HPDE6-E6E7 (cell line): ENCODE measurements around the gene SUPT4H1.
"Not testable (repeated sequence)": the region's sequence is repeated elsewhere in the genome, so short reads cannot be mapped to it uniquely, and the experiment has no call there.

Source experiments
- DNase-seq: peaks from one replicate; pipeline ENCODE4 v3.0.0; 2011; ENCODE audit warnings: missing footprints; ENCODE audit errors: extremely low spot score

SUPT4H1 gene

DNA sequence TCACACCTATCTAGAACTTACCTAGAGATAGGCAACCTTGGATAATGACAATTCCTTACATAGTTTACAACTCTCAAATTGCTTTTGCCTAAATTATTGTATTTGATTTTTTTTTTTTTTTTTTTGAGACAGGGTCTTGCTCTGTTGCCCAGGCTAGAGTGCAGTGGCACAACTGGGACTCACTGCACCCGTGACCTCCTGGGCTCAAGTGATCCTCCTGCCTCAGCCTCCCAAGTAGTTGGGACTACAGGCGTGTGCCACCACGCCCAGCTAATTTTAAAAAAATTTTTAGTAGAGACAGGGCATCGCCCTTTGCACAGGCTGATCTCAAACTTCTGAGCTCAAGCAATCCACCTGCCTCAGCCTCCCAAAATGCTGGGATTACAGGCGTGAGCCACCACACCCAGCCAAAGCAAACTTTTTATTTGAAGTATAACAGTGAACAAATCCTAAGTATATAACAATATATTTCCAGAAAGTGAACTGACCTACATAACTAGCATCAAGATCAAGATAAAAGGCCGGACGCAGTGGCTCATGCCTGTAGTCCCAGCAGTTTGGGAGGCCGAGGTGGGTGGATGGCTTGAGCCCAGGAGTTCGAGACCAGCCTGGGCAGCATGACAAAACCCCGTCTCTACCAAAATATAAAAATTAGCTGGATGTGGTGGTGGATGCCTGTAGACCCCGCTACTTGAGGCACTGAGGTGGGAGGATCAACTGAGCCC is 10.7 kb downstream of the SUPT4H1 start:
- DNase-seq, result not testable (repeated sequence)

DNA sequence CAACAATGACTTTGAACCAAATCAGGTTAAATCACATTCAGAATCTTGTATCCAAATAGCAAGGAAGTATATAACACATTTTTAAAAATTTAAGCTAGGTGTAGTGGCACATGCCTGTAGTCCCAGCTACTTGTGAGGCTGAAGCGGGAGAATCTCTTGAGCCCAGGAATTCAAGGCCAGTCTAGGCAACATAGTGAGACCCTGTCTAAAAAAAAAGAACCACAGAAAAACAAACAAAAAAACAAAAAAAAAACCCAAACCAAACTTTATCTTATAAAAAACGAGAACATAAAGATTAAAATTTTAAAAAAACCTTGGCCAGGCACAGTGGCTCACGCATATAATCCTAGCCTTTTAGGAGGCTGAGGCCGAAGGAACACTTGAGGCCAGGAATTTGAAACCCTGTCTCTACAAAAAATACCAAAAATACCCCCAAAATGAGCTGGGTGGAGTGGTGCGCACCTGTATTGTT is 11.6 kb downstream of the SUPT4H1 start:
- no peak for DNase-seq

DNA sequence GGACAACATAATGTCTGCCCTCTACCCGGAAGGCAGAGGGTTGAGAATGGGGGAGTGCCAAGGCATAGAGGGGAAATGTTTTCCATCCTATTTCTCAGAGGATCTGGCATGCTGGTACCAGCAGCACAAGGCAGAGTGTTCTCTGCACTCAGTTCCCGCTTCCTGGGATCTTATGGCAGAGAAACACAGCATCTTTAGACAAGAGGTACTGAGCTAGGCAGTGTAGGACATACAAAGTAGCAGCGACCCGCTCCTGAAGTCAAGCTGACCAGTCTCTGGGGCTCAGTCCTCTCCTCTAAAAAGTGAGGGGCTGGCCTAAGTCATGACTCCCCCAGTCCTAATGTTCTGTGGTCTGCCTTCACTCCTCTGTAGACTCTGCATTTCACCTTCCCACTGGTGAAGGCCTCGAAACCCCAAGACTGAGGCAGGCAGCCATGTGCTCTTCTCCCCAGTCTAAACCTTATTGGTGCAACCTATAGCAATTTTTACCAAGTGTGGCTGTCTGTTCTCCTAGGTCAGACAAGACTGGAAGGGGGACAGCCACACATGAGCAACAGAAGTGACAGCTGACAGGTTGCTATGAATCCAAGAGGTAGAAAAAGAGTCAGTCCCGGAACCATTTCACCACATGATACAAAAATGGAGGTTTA is 12.1 kb downstream of the SUPT4H1 start:
- DNase-seq, result no peak

GRCh38 chr17:58338841-58339754 is 12.9 kb downstream of the SUPT4H1 start:
- DNase-seq, result no peak

GRCh38 chr17:58338454-58338840 is 13.6 kb downstream of the SUPT4H1 start:
- no peak for DNase-seq

DNA sequence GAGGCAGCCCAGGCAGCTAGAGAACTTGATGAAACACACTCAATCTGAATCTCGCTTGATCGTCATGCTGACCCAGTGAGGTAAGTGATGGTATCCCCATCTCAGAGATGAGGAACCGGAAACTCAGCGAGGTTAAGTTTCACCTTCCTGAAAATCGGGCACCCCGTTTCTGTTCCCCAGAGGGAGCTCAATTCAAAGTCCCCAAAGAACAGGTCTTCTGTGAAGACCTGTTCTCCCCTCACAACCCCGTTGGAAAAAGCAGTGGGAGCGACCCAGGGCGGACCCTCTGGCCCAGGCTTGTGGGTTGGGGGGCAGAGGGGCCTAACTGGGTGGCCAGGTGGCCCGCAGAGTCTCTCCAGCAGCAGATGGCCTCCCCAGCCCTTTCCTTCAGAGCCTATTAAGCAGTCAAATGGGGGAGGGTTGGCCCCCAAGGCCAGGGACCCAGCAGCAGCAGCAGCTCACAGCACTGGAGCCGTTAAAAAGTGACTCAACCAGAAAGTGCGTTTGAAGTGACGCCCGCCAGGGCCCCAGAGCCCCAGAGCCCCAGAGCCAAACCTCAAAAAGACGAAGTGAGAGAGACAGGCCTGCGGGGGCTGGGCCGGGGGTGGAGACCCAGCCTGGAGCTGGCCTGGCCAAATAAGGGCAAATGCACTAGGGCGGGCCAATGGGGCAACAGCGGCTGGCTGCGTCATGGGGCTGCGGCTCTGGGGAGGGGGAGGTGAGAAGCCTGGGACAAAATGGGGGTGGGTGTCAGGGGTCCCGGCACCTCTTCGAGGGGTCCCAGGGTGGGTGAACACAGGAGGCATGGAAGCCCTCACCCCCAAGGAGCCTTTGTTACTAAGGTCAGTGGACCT is 14.2 kb downstream of the SUPT4H1 start:
- DNase-seq, result no peak

DNA sequence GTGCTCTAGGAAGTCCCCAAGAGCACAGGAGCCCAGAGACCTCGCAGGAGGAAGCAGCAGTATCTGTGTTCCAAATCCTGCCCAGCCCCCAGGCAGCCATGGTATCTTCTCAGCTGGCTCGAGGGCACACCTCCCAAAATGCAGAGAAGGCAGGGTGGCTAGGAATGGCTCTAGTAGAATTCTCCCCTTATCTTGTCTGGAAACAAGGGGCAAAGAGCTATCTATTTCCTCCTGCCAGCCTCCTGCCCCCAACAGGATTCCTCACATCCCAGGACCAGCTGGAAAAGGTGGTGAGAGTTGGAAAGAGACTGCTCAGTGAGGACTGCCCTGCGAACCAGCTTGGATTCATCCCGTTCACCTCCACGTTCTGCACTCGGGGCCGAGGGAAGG is 14.8 kb downstream of the SUPT4H1 start:
- no peak for DNase-seq

DNA sequence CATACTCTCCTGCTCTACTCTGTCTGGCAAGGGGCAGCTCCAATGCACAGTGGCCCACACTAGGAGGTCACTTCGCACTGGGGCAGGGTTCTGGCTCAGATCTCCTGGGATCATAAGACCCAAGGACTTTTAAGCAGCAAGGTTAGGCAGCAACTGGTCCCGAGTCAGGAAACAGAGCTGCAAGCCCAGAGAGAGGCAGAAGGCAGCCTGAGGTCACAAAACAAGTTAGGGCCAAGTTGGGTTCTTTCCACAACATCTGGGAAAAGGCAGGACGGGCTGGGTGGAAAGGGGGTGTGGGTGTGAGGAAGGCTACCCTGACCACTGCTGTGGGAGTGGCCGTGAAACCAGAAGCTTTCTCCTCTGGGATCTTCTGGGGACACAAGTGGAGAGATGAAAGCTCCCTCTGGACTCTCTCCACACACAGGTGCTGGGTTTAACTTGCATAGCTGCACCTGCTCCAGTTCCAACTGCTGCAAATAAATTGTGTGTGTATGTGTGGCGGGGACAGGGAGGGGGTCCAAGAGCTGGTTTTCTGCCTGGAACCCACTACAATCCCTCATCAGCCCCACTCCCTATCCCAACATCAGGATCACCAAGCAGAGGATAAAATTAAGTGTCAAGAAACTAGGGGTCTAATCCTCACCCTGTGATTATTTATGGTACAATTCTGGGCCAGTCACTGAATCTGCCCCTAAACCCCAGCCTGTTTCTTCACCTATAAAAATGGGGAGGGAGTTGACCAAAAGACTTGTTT is 15.4 kb downstream of the SUPT4H1 start:
- no peak for DNase-seq

DNA sequence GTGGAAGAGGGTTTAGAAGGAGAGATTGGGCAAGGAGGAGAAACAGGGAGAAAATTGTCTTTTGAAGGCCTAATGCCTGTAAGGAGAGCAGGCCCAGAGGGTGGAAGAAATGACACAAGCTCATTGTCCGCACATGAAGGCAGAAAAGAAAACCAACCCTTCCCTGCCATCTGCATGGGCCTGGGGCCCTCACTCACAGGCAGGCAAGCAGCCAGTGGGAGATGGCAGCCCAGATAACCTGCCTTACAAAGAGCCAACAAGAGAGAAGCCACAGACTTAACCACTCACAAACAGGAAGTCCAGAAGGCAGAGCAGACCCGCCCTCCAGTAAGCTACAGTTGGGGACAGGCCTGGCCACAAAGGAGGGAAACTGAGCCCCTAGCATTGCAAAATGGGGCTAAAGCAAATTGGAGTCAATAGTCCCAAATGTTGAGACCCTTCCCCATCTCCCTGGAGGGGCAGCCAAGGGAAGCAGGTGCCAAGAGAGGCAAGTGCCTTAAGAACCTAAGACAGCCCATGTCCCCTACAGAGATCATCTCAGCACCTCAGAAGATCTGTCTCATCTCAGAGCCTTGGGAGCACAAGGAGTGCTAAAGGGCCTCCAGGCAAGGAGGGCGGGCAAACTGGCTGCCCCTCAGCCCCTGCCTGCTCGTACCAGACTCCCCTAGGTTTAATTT is 16.1 kb downstream of the SUPT4H1 start:
- no peak for DNase-seq

DNA sequence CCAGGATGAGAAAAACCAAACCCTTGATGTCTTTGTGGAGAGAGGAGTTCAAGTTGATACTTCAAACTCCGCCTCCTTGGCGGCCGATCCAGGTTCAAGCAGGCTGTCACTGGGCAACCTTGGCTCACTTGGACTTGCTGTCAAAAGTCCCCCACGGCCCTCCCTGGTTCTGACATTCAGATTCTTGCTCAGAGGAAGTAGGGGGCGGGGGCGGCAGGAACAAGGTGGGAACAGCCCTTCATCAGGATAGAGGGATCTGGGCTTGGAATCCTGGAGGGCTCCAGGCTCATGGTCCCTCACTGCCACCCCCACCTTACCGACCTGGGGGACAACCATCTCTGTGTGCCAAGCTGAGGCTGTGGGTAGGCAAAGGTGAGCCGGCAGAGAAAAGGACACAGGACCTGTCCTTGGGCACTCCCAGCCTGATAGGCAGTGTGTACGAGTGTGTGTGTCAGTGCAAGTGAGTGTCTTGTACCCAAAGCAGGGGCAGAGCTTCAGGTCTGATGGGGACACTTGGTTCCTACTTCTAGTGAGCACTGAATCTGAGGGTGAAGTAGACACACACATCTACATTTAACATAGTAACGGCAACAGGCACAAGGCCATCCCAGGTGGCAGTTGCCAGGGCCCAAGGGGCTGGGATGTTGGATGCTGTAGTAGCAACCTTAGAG is 16.8 kb downstream of the SUPT4H1 start:
- no peak for DNase-seq

DNA sequence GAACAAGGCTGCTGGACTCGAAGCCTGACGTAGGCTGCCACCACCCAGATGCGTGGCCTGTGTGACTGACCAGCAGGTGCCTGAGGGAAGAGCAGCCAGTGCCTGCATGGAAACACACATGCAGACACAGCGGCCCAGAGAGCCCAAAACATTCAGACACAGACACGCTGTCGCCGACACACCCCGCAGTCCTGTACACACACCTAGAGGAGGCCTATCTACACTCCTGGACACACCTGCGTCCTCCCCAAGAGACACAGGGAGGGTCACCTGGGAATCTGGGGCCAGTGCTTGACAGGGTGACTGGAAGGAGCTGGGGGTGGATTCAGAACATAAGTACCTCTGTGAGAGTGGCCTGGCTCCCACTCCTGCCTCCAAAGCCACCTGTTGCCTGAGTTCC is 17.3 kb downstream of the SUPT4H1 start:
- DNase-seq, result no peak

GRCh38 chr17:58334256-58334655 is 17.7 kb downstream of the SUPT4H1 start:
- no peak for DNase-seq

DNA sequence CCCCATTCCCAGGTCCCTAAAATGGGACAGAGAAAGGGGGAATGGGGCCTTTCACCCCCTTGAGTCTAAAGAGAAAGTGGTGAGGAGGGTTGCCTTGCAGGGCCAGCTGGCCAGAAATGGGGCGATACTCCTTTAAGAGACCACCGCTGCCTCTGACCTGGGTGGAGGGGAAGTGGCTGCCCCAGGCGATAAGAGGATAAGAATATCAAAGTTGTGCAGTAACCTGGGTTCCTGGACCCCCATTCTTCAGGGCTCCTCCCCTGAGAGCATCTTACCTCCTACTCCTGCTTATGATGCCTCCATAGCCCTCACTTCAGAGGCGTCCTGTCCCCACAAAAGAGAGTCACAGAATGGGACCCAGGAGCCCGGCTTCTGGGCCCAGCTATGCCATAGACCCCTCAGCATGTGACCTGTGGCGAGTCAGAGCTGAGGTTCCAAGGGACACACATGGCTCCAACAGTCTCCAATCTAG is 18.2 kb downstream of the SUPT4H1 start:
- no peak for DNase-seq

GRCh38 chr17:58332778-58333735 is 18.9 kb downstream of the SUPT4H1 start:
- DNase-seq, result no peak

DNA sequence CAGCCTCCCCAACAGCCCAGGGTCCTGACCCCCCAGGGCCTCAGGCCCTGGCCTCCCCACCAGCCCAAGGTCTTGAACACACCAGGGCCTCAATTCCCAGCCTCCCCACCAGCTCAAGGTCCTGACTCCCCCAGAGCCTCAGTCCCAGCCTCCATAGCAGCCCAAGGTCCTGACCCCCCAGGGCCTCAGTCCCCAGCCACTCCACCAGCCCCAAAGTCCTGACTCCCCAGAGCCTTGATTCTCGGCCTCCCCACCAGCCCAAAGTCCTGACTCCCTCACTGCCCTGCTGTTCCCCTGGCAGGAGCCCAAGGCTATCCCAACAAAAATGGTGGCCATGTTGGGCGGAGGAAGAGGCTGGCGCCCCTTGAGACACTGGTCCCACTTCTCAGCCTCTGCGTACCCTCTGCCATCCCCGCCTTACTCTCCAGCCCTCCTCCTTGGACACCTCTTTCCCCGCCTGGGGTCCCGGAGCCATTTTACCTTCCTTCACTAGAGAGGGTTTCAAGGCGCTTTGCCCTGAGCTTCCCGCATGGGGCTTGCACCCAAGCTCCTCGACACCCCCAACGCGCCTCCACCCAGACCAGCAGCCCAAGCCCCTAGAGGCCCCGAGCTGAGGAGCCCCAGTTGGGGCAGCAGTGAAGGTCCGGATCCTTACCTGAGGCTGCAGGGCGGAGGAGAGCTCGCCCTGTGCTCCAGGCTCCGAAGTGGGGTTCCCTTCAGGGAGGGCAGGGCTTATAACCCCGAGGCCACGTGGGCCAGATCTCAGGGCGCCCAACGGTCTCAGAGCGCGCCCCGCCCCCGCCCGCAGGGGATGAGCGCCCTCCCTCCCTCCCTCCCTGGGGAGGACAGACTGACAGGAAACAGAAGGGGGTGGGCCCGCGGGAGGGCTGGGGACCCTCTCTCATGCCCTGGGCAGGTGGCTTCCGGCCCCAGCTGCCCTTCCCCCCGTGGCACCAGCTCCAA is 19.9 kb downstream of the SUPT4H1 start:
- no peak for DNase-seq

- DNase-seq, result no peak
Measured at GRCh38 chr17:58330997-58331814, 20.8 kb downstream of the SUPT4H1 start.
